CD4-positive, alpha-beta T cell treated with Interleukin-17A for 1 hour (primary cell): ENCODE measurements around the gene TOB1.
"Not testable (repeated sequence)": the region's sequence is repeated elsewhere in the genome, so short reads cannot be mapped to it uniquely, and the experiment has no call there.

ENCODE experiments used
- DNase-seq: peaks from one replicate; pipeline ENCODE4 v3.0.0-alpha.2; 2020

The TOB1 gene

GRCh38 chr17:50868140-50868438 lies 1.9 kb upstream of the TOB1 start:
- no peak for DNase-seq

DNA sequence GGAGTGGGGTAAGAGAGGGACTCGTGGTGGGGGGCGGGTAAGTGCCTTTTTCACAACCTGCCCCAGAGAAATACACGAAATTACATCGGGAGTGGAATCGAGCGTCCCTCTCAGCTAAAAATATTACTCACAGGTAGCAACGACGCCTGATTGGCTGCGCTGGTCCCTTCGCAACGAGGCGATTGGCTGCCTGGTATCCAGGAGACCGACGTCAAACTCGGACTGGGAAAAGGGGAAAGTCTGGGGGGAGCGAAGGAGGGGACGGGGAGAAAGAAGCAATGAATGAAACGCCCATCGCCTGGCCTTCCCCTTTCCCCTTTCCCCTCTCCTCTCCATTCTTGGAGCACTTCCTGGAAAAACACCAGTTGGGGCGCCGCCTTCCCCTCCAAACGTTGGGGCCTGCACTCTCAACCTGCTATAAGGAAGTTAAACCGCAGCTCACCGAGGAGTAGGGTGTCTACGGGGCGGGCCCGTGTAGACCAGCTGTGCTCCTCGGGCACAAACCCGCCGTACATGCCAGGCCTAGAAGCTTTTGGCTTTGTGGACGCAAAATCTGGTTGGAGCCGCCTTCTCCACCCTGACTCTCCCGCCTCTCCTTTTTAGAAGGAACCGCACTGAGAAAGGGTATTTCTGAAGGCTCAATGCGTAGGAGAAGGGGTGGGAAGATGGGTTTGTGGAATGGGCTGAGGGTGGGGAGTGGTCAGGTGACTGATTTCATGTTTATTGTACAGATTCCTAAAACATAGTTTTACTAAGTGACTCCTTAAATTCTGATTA lies 1.4 kb upstream of the TOB1 start:
- DNase-seq, result peak; percentile 92

- DNase-seq, result no peak
Observed at GRCh38 chr17:50866950-50867362, 802 bp upstream of the TOB1 start.

DNA sequence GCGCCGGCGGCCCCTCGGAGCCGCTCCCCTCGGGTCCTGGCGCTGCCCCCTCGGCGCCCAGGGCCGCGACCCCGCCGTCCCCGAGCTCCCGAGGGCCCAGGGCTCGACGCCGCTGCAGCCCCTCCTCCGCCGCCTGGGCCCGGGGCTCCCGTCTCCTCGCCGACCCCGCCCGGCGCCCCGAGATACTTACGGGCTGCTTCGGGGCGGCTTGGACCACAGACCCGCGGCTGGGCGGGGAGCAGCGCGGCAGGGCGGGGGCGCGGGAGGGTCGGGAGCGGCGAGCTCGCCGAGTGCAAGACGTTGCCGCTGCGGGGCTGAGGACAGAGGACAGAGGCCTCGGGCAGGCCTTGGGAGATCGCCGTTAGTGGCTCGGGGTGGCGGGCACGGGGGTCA lies 290 bp downstream of the TOB1 start:
- DNase-seq, result no peak

GRCh38 chr17:50865060-50865867 lies 890 bp downstream of the TOB1 start:
- DNase-seq, result peak; percentile 62

DNA sequence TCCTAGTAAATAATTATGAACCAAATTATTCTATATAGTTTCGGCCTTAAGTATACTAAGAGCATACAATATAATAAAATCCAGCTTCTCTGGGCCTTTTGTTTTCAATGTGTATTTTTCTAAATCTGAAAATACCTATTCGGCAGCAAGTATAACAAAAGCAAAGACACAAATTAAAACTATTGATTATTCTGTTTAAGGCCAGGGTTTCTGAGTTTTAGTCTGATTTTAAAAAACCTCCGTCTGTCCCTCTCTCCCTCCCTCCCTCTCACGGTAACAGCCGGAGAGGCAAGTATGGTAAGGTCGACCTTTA lies 1.5 kb downstream of the TOB1 start:
- DNase-seq, result no peak

GRCh38 chr17:50863931-50864330 lies 2.2 kb downstream of the TOB1 start:
- no peak for DNase-seq

GRCh38 chr17:50863221-50863843 lies 2.8 kb downstream of the TOB1 start:
- DNase-seq, result peak; percentile 60

DNA sequence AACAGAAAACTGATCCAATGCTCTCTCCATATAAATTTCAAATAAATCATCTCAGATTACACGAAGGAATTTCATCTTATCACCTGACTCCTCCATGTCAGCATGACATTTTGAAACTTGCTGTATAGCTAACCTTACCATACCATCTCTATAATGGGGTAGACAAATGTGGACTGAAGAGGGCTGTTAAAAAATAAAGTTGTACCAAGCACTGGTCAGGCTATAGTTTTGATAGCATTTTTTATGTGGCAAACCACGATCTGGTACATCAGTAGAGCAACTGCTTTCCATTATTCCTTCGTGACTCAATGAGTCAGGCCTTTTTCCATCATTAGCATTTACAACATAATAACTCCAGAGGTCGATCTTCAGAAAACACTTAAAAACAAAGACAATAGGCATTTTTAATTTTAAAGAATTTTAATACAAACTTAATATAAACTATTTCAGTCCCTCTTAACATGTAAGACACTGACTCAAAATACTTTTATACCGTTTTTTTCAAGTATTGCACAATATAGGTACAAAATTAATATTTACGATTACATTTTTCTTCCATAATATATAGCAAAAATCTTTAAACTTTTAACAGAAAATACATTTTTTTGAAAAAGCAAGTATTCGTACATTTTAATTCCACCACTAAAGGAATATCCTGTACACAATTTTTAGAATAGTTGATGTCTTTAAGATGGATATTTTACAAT lies 4.2 kb downstream of the TOB1 start:
- no peak for DNase-seq

- DNase-seq, result no peak
Observed at GRCh38 chr17:50861334-50861676, 4.8 kb downstream of the TOB1 start.

GRCh38 chr17:50859727-50860126 lies 6.4 kb downstream of the TOB1 start:
- not testable (repeated sequence) for DNase-seq

GRCh38 chr17:50858486-50859225 lies 7.5 kb downstream of the TOB1 start:
- DNase-seq, result no peak

DNA sequence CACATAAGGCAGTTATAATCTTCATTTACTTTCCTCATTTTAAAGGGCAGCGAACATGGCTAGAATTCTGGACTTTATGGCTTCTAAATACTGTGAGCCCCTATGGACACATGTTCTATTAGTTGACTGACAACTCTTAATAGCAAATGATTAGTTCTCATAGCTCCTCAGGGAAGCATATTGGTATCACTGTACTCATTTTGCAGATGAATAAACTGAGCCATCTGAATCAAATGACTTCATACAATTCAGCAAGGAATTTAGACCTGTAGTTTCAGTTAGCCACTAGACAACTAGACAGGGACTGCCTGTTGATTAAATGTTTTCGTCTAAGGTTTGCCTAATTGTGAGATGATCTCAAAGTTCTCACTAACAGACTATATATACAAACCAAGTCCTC lies 9.7 kb downstream of the TOB1 start:
- no peak for DNase-seq

GRCh38 chr17:50855708-50856330 lies 10.3 kb downstream of the TOB1 start:
- no peak for DNase-seq

DNA sequence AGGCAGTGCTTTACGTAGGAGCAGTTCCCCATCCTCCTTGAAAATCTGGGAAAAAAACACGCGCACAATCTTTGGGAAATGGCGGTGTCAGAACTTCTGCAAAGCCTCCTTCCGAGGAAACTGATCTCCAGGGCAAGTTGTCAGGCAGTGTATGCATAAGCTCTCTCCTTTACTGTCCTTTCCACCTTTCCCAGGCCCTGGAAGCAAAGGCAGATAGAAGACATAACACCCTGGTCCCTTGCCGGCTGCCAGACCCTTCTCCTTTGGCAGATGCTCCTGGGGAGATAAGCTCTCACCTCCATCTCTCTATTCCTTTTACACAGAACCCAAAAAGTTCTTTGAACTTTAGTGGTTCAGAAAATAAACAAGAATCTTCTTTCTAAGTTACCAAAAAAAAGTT lies 12.4 kb downstream of the TOB1 start:
- no peak for DNase-seq

GRCh38 chr17:50853015-50853615 lies 13.0 kb downstream of the TOB1 start:
- no peak for DNase-seq

DNA sequence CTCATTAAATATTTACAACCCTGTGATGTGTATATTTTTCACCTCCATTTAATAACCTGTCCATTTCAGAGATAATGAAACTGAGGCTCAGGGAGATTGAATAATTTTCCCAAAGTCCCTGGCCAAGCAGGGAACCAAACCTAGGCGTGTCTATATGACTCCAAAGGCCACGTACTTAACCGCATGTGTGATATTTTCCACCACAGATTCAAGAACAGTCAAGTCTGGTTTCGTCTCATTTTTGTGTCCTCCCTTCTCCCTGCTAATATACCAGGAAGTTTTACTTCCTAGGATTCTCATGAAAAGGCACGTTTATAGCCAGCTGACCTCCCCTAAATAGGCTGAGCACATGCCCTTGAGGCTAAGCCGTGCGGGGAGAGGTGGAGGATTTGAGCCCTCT lies 15.5 kb downstream of the TOB1 start:
- DNase-seq, result no peak

DNA sequence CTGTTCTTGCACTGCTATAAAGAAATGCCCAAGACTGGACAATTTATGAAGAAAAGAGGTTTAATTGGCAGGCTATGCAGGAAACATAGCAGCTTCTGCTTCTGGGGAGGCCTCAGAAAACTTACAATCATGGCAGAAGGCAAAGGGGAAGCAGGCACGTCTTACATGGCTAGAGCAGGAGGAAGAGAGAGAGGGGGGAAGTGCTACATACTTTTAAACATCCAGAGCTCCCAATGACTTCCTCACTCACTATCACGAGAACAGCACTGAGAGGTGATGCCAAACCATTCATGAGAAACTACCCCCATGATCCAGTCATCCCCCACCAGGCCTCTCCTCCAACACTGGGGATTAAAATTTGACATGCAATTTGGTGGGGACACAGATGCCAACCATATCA lies 17.4 kb downstream of the TOB1 start:
- no peak for DNase-seq

- DNase-seq, result no peak
Observed at GRCh38 chr17:50848039-50848438, 18.1 kb downstream of the TOB1 start.

- no peak for DNase-seq
Observed at GRCh38 chr17:50847566-50847965, 18.6 kb downstream of the TOB1 start.

DNA sequence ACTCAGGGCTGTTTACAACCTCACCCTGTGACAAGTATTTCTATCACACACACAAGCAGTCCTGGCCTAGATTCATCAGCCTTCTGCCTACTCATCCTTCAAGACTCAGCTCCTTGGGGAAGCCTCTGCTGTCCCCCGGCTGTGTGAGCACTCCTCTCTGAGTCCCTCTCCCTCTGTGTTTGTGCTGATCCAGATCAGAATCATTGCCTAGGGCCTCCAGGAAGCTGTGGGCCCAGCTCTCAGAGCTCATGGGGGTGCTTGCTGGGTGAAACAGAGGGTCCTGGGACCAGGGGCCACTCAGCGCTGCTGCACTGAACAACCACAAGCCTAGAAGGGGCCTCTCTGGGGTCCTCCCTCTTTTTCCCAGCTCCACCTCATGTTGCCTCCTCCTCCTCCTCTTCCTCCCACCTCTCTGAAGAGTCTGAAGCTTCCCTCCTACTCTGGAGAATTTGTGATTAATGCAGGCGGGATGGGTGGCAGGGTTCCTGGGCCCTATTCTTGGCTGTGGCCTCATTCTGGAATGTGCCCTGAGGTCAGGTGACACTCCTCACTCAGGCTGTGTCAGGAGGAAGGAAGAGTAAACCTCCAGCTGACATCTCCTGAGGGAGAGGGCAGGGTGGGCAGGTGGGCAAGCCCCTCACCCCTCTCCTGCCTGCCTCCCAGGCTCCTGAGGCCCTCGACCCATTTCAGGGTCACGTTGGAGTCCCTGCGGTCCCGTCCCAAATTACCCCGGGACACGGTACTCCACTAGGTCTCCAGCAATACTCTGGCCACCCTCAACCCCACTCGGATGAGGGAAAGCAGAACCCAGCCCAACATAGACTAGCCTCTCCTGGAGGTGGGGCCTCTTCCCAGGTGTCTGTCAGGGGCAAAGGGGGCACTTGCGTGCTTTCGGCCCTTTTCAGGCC lies 20.7 kb downstream of the TOB1 start:
- DNase-seq, result no peak
